GM20000 (cell line): Measurements from ENCODE around the gene TRMO.

Source experiments
- DNase-seq: peaks from one replicate; pipeline ENCODE4 v3.0.0; 2012; ENCODE audit warnings: low spot score
- CTCF ChIP-seq: IDR thresholded peaks from 2 replicates; pipeline ENCODE4 v1.5.1; 2012; ENCODE audit warnings: mild to moderate bottlenecking, control low read depth; ENCODE audit errors: extremely low read depth, missing control alignments

Gene TRMO

GRCh38 chr9:97854696-97855485 is 67.4 kb downstream of the TRMO start:
- DNase-seq = no peak

More at GRCh38 chr9:97854696-97855485, 67.4 kb downstream of the TRMO start:
- TF ChIP-seq CTCF = no peak
